Fibroblast of lung (primary cell): ENCODE results near the gene SLC25A10. TPM values are rescaled to one million over a fixed set of nuclear protein-coding genes. Genes with fewer than 3 reads are reported as not detected.

Experiments used
- DNase-seq, 2 donors: peaks; one replicate each; pipeline versions ENCODE4 v3.0.0 to v3.0.0-alpha.2; 2010; ENCODE audit warnings: low read depth in 2 of 2
- H2AFZ ChIP-seq: 2 replicates; pipeline ENCODE4 v1.5.1; 2012; ENCODE audit warnings: low read length, control low read depth, inconsistent platforms
- H3K27ac ChIP-seq: 2 replicates; pipeline ENCODE4 v1.5.1; 2011; ENCODE audit warnings: low read length, control low read depth; ENCODE audit not compliant: insufficient read depth
- H3K27me3 ChIP-seq: 2 replicates; pipeline ENCODE4 v1.5.1; 2011; ENCODE audit warnings: mild to moderate bottlenecking, low read length; ENCODE audit not compliant: control insufficient read depth, insufficient read depth
- H3K36me3 ChIP-seq: 2 replicates; pipeline ENCODE4 v1.5.1; 2011; ENCODE audit warnings: low read length; ENCODE audit not compliant: control insufficient read depth, insufficient read depth
- H3K4me1 ChIP-seq: 2 replicates; pipeline ENCODE4 v1.5.1; 2011; ENCODE audit warnings: low read length; ENCODE audit not compliant: control insufficient read depth, insufficient read depth; ENCODE audit errors: extremely low read depth
- H3K4me2 ChIP-seq: 2 replicates; pipeline ENCODE4 v1.5.1; 2011; ENCODE audit warnings: low read length, control low read depth; ENCODE audit not compliant: insufficient read depth; ENCODE audit errors: extremely low read depth
- H3K4me3 ChIP-seq, 4 experiments: fragments of 200-600 bp in 1 of 4; sonication (generic) in 1 of 4; replicated peaks in 1 of 4; 2 replicates each; pipeline ENCODE4 v1.5.1; 2011 to 2016; ENCODE audit warnings: low read length in 4 of 4, low read depth in 3 of 4, mild to moderate bottlenecking in 3 of 4, control low read depth in 2 of 4, inconsistent platforms in 1 of 4, mixed read lengths in 1 of 4; ENCODE audit not compliant: insufficient read depth in 1 of 4; ENCODE audit errors: control extremely low read depth in 1 of 4
- H3K79me2 ChIP-seq: 2 replicates; pipeline ENCODE4 v1.5.1; 2012; ENCODE audit warnings: mild to moderate bottlenecking, low read length, inconsistent platforms; ENCODE audit not compliant: control insufficient read depth, insufficient read depth
- H3K9ac ChIP-seq: 2 replicates; pipeline ENCODE4 v1.5.1; 2011; ENCODE audit warnings: mild to moderate bottlenecking, low read length, control low read depth; ENCODE audit not compliant: insufficient read depth
- H3K9me3 ChIP-seq: 2 replicates; pipeline ENCODE4 v1.5.1; 2012; ENCODE audit warnings: low read depth, low read length; ENCODE audit not compliant: control insufficient read depth, insufficient read depth
- H4K20me1 ChIP-seq: 2 replicates; pipeline ENCODE4 v1.5.1; 2011; ENCODE audit warnings: low read length; ENCODE audit not compliant: control insufficient read depth, insufficient read depth; ENCODE audit errors: extremely low read depth
- EZH2 ChIP-seq: IDR thresholded peaks from 2 replicates; pipeline ENCODE4 v1.5.1; 2012; ENCODE audit warnings: low read length, control low read depth, mild to moderate bottlenecking; ENCODE audit errors: missing control alignments
- polyA minus RNA-seq: library from RNA; depleted of rRNA, polyadenylated mRNA; stranded (reverse); fragments of >200 nt; gene quantifications from 2 replicates; pipeline ENCODE4 v1.2.3, GENCODE V29; 2011; ENCODE audit warnings: low replicate concordance
- polyA plus RNA-seq, 2 donors: library from polyadenylated mRNA; depleted of rRNA in 1 of 2; stranded (reverse) in 1 of 2; unstranded in 1 of 2; fragments of >200 nt; gene quantifications; 2 replicates each; pipeline ENCODE4 v1.2.1, GENCODE V29; 2011 to 2012; ENCODE audit warnings: missing spikeins in 1 of 2
- total RNA-seq: library from RNA; depleted of rRNA; stranded (reverse); fragments of >200 nt; gene quantifications from 2 replicates; pipeline ENCODE4 v1.2.1, GENCODE V29; 2014
- TF ChIP-seq, protein P1 (sequence below), 2 donors: IDR thresholded peaks in 1 of 2; conservative IDR thresholded peaks in 1 of 2; 1 replicate in 1 of 2; 2 replicates in 1 of 2; pipeline ENCODE4 v1.5.1; 2011 to 2012; ENCODE audit warnings: low read length in 2 of 2, control low read depth in 1 of 2, inconsistent platforms in 1 of 2, low read depth in 1 of 2, mild to moderate bottlenecking in 1 of 2

The SLC25A10 gene, protein sequence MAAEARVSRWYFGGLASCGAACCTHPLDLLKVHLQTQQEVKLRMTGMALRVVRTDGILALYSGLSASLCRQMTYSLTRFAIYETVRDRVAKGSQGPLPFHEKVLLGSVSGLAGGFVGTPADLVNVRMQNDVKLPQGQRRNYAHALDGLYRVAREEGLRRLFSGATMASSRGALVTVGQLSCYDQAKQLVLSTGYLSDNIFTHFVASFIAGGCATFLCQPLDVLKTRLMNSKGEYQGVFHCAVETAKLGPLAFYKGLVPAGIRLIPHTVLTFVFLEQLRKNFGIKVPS
- total RNA-seq, result 2.8 and 5.8 TPM in 2 replicates
- 3.7 and 10.1 TPM in 2 replicates for polyA plus RNA-seq
- 5.4 and 20.5 TPM in 2 replicates for polyA plus RNA-seq (2012)
- 8.7 and 36.3 TPM in 2 replicates for polyA minus RNA-seq

DNA sequence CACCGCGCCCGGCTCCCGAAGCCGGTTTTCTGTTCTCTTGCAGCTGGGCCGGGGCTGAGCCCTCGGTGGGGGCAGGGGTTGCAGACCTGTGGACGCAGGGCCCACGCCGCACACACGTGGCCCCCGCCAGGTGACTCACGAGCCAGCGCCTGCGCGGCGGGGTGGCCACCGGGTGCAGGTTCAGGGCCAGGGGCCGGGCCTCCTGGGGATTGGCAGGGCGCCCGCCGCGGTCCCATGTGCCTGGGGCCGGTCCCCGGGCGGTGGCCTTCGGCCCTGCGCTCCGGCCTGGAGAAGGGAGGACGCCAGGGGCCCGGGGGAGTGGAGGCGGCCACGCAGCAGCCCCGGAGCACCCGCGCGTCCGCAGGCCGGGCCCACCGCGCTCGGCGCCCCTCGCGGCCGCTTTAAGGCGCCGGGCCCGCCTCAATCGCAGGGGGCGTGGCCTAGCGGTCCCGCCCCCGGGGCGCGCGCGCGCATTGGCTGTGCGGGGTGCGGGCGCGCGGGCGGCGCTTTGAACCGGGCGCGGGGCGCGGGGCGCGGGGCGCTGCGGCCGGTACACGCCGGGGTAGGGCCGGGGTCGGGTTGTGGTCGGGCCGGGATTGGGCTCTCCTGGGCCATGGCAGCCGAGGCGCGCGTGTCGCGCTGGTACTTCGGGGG is at the start of gene SLC25A10:
SLC25A10 (plus strand) TSS at position 471 of the 654 bp plus-strand sequence; CDS start at position 614, 143 bp downstream.
- Histone ChIP-seq H4K20me1 (no peaks in the 10 kb centered on the region), H3K4me2 (peak within 1 kb of the TSS; percentile 93), H3K4me3 (peak within 1 kb of the TSS; percentile 36 to 66 (median 63)), H3K4me1 (peaks cover 20% of the 10 kb centered on the region), H3K27me3 (no peaks in the 10 kb centered on the region), H3K9me3 (no peaks in the 10 kb centered on the region), H3K79me2 (peaks cover 7% of the 10 kb centered on the region), H3K36me3 (peaks cover 8% of the 10 kb centered on the region), H2AFZ (no peak within 1 kb of the TSS), H3K27ac (peak within 1 kb of the TSS; percentile 16), H3K9ac (peak within 1 kb of the TSS; percentile 48)
- TF ChIP-seq EZH2, result no peak
- TF ChIP-seq, protein P1, sequence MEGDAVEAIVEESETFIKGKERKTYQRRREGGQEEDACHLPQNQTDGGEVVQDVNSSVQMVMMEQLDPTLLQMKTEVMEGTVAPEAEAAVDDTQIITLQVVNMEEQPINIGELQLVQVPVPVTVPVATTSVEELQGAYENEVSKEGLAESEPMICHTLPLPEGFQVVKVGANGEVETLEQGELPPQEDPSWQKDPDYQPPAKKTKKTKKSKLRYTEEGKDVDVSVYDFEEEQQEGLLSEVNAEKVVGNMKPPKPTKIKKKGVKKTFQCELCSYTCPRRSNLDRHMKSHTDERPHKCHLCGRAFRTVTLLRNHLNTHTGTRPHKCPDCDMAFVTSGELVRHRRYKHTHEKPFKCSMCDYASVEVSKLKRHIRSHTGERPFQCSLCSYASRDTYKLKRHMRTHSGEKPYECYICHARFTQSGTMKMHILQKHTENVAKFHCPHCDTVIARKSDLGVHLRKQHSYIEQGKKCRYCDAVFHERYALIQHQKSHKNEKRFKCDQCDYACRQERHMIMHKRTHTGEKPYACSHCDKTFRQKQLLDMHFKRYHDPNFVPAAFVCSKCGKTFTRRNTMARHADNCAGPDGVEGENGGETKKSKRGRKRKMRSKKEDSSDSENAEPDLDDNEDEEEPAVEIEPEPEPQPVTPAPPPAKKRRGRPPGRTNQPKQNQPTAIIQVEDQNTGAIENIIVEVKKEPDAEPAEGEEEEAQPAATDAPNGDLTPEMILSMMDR (conservative IDR thresholded peaks at IDR 0.05 in 1 of 2, IDR thresholded peaks at IDR 0.05 in 1 of 2; ENCODE audit: low read depth in 1 of 2, low read length in 2 of 2), result no peak
- peak; percentile 68 to 71 for DNase-seq

DNA sequence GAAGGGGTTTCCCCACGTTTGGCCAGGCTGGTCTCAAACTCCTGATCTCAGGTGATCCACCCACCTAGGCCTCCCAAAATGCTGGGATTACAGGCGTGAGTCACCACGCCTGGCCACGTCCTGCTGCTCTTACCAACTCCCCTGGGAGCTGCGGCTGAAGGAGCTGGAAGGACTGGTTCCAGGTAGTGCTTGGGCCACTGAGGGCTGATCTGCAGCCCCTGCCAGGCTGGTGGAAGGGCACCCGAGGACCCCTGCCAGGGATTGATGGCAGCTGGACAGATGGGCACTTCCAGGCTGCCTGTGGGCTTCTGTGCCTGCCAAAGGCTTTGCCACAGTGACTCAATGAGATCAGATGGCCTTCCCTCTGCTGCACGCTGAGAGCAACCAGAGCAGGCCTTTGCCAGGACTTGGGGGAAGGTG is 48.0 kb upstream of the SLC25A10 start:
- H2AFZ ChIP-seq, result no peak overlapping the region
- H3K9me3 ChIP-seq, result no peaks in the 10 kb centered on the region
- H3K9ac ChIP-seq, result no peak overlapping the region
- H3K4me3 ChIP-seq, result no peak overlapping the region
- H3K4me1 ChIP-seq, result peaks cover 9% of the 10 kb centered on the region
- no peaks in the 10 kb centered on the region for H3K27me3 ChIP-seq
- TF ChIP-seq, protein P1 (conservative IDR thresholded peaks at IDR 0.05 in 1 of 2, IDR thresholded peaks at IDR 0.05 in 1 of 2; ENCODE audit: low read depth in 1 of 2, low read length in 2 of 2), result no peak
- TF ChIP-seq EZH2, result no peak
- no peak overlapping the region for H3K27ac ChIP-seq
- H3K4me2 ChIP-seq, result no peak overlapping the region
- no peaks in the 10 kb centered on the region for H4K20me1 ChIP-seq
- peaks cover 27% of the 10 kb centered on the region for H3K79me2 ChIP-seq
- DNase-seq, result no peak
- H3K36me3 ChIP-seq, result peaks cover 10% of the 10 kb centered on the region
